PC-9 (cell line): ENCODE results near the gene SSBP4. TPM values are rescaled to one million over a fixed set of nuclear protein-coding genes. Genes with fewer than 3 reads are reported as not detected.

Source experiments
- BruUV-seq: library from RNA; stranded (reverse); fragments of 400-500 nt; replicated peaks from 2 replicates; lab custom pipeline; 2021; lab: Mats Ljungman, UMichigan
- CTCF ChIA-PET: fragments of 300-600 bp; sonication (Branson Sonifier 250); formaldehyde crosslinking; loops from one replicate; lab custom pipeline; 2022; ENCODE audit warnings: antibody characterized with exemption; lab: Charles Lee
- POLR2A ChIA-PET: fragments of 300-600 bp; sonication (Branson Sonifier 250); formaldehyde crosslinking; loops from one replicate; lab custom pipeline; 2022; ENCODE audit warnings: antibody characterized with exemption; ENCODE audit not compliant: unreplicated experiment; lab: Charles Lee
- DNase-seq, 2 experiments: peaks; one replicate each; pipeline versions ENCODE4 v3.0.0 to v3.0.0-alpha.2; 2015 to 2022; ENCODE audit warnings: mixed read lengths in 1 of 2
- H2AFZ ChIP-seq: fragments of 200-600 bp; sonication (generic); 2 replicates; pipeline ENCODE4 v1.8.1; 2017; ENCODE audit warnings: antibody characterized with exemption
- H3F3A ChIP-seq: fragments of 200-600 bp; sonication (generic); 2 replicates; pipeline ENCODE4 v1.8.1; 2017; ENCODE audit warnings: antibody characterized with exemption, mild to moderate bottlenecking, low read depth; ENCODE audit not compliant: insufficient read depth
- H3K27ac ChIP-seq: fragments of 200-600 bp; sonication (generic); 2 replicates; pipeline ENCODE4 v1.6.1; 2016; ENCODE audit warnings: mixed run types
- H3K27me3 ChIP-seq: fragments of 200-600 bp; sonication (generic); 2 replicates; pipeline ENCODE4 v1.6.1; 2016; ENCODE audit warnings: low read depth, mixed run types; ENCODE audit not compliant: insufficient read depth
- H3K36me3 ChIP-seq: fragments of 200-600 bp; sonication (generic); 2 replicates; pipeline ENCODE4 v1.6.1; 2016; ENCODE audit warnings: low read depth, mixed run types
- H3K4me1 ChIP-seq: fragments of 200-600 bp; sonication (generic); replicated peaks from 2 replicates; pipeline ENCODE4 v1.6.1; 2016; ENCODE audit warnings: mixed run types; ENCODE audit not compliant: insufficient read depth
- H3K4me2 ChIP-seq: fragments of 200-600 bp; sonication (generic); 2 replicates; pipeline ENCODE4 v1.6.1; 2017; ENCODE audit warnings: mixed run types
- H3K4me3 ChIP-seq: fragments of 200-600 bp; sonication (generic); 2 replicates; pipeline ENCODE4 v1.6.1; 2016; ENCODE audit warnings: mixed run types
- H3K79me2 ChIP-seq: fragments of 200-600 bp; sonication (generic); 2 replicates; pipeline ENCODE4 v1.6.1; 2017; ENCODE audit warnings: low read depth, mixed run types
- H3K9me2 ChIP-seq: fragments of 200-600 bp; sonication (generic); 2 replicates; pipeline ENCODE4 v1.8.1; 2017; ENCODE audit warnings: mild to moderate bottlenecking; ENCODE audit not compliant: insufficient read depth
- H3K9me3 ChIP-seq: fragments of 200-600 bp; sonication (generic); 2 replicates; pipeline ENCODE4 v1.8.1; 2016; ENCODE audit warnings: low read depth; ENCODE audit not compliant: insufficient read depth
- H4K20me1 ChIP-seq: fragments of 200-600 bp; sonication (generic); 2 replicates; pipeline ENCODE4 v1.8.1; 2017; ENCODE audit not compliant: insufficient read depth
- CTCF ChIP-seq: fragments of 200-600 bp; sonication (generic); conservative IDR thresholded peaks from 2 replicates; pipeline ENCODE4 v1.6.1; 2017; ENCODE audit warnings: mixed run types, antibody characterized with exemption, mild to moderate bottlenecking, moderate library complexity
- EZH2 ChIP-seq: fragments of 200-600 bp; sonication (generic); IDR thresholded peaks from 2 replicates; pipeline ENCODE4 v1.8.0; 2017; ENCODE audit warnings: antibody characterized with exemption, low read depth
- intact Hi-C: fragments of 100-400 bp; cut with micrococcal nuclease; formaldehyde crosslinking; loops from one replicate; pipeline ENCODE4 v1.10.0; 2022; ENCODE audit not compliant: unreplicated experiment
- total RNA-seq: library from RNA; stranded (reverse); gene quantifications from 2 replicates; pipeline ENCODE4 v1.2.3, GENCODE V29; 2021

The SSBP4 gene
- total RNA-seq, 1 experiment from 2014 or later = 56.6 TPM

GRCh38 chr19:18456974-18457373, 37.8 kb downstream of the SSBP4 start:
- Histone ChIP-seq H3K36me3 (peaks cover 23% of the 10 kb centered on the region), H3K9me2 (no peaks in the 10 kb centered on the region), H3K4me3 (no peak overlapping the region), H3K9me3 (no peaks in the 10 kb centered on the region), H3K4me1 (peaks cover 27% of the 10 kb centered on the region), H3K27ac (no peak overlapping the region), H4K20me1 (peaks cover 40% of the 10 kb centered on the region), H3K4me2 (no peak overlapping the region), H3K79me2 (no peaks in the 10 kb centered on the region), H2AFZ (no peak overlapping the region), H3F3A (peaks cover 41% of the 10 kb centered on the region), H3K27me3 (no peaks in the 10 kb centered on the region)
- TF ChIP-seq EZH2 (no peak), CTCF (no peak)
- POLR2A ChIA-PET = no interaction called here
- CTCF ChIA-PET = interaction anchor here (0.6 kb wide), 1 partner anchor 63 kb away, joined by 3 read pairs; no protein-coding TSS in a partner anchor
- intact Hi-C loops = loop anchor here (10.0 kb wide), 1 partner anchor 528 kb away; no protein-coding TSS in a partner anchor
- no TSS peak for BruUV-seq
- no peak for DNase-seq

GRCh38 chr19:18457483-18458331, 38.5 kb downstream of the SSBP4 start:
- H3K9me3 ChIP-seq = no peaks in the 10 kb centered on the region
- no peak overlapping the region for H2AFZ ChIP-seq
- no peak for TF ChIP-seq EZH2
- no peak for TF ChIP-seq CTCF
- intact Hi-C loops = loop anchor here (10.0 kb wide), 1 partner anchor 527 kb away; no protein-coding TSS in a partner anchor
- H3K4me1 ChIP-seq = peaks cover 27% of the 10 kb centered on the region
- DNase-seq = no peak
- peaks cover 41% of the 10 kb centered on the region for H3F3A ChIP-seq
- POLR2A ChIA-PET = no interaction called here
- no peaks in the 10 kb centered on the region for H3K27me3 ChIP-seq
- H3K4me3 ChIP-seq = no peak overlapping the region
- H3K27ac ChIP-seq = no peak overlapping the region
- H3K79me2 ChIP-seq = no peaks in the 10 kb centered on the region
- no TSS peak for BruUV-seq
- H3K36me3 ChIP-seq = peaks cover 23% of the 10 kb centered on the region
- H3K9me2 ChIP-seq = no peaks in the 10 kb centered on the region
- peaks cover 40% of the 10 kb centered on the region for H4K20me1 ChIP-seq
- no peak overlapping the region for H3K4me2 ChIP-seq
- CTCF ChIA-PET = no interaction called here

GRCh38 chr19:18460900-18461299, 41.7 kb downstream of the SSBP4 start:
- Histone ChIP-seq H2AFZ (no peak overlapping the region), H3K79me2 (no peaks in the 10 kb centered on the region), H3K4me2 (peak overlapping the region; percentile 60), H3K4me3 (no peak overlapping the region), H3K36me3 (peaks cover 30% of the 10 kb centered on the region), H3K27me3 (no peaks in the 10 kb centered on the region), H3K27ac (0 out of 2 replicates have a peak overlapping the region, but pooled peaks have one; percentile 70), H4K20me1 (peaks cover 49% of the 10 kb centered on the region), H3K4me1 (peaks cover 27% of the 10 kb centered on the region), H3K9me2 (no peaks in the 10 kb centered on the region), H3F3A (peaks cover 32% of the 10 kb centered on the region), H3K9me3 (no peaks in the 10 kb centered on the region)
- TF ChIP-seq CTCF (no peak), EZH2 (no peak)
- no TSS peak for BruUV-seq
- ChIA-PET POLR2A (no interaction called here), CTCF (interaction anchor here (0.5 kb wide), 1 partner anchor 22 kb away, joined by 4 read pairs; no protein-coding TSS in a partner anchor)
- no peak for DNase-seq
- intact Hi-C loops = loop anchor here (10.0 kb wide), 2 partner anchors 214 to 384 kb away; no protein-coding TSS in a partner anchor
